Suprapubic skin (tissue), 4 donors: Measurements from ENCODE around the gene STAC3. TPM values are rescaled to one million over a fixed set of nuclear protein-coding genes. Genes with fewer than 3 reads are reported as not detected.
"Not testable (repeated sequence)": the region's sequence is repeated elsewhere in the genome, so short reads cannot be mapped to it uniquely, and the experiment has no call there.

ENCODE experiments used
- DNase-seq, 2 donors: peaks; one replicate each; pipeline ENCODE4 v3.0.0-alpha.2; 2019; ENCODE audit warnings: low spot score in 2 of 2
- H3K27ac ChIP-seq: fragments of 200-600 bp; sonication (generic); one replicate; pipeline ENCODE4 v1.5.1; 2019
- H3K27me3 ChIP-seq: fragments of 200-600 bp; sonication (generic); one replicate; pipeline ENCODE4 v1.5.1; 2019
- H3K36me3 ChIP-seq: fragments of 200-600 bp; sonication (generic); one replicate; pipeline ENCODE4 v1.5.1; 2019
- H3K4me1 ChIP-seq: fragments of 200-600 bp; sonication (generic); one replicate; pipeline ENCODE4 v1.5.1; 2019
- H3K4me3 ChIP-seq: fragments of 200-600 bp; sonication (generic); one replicate; pipeline ENCODE4 v1.5.1; 2019; ENCODE audit warnings: mild to moderate bottlenecking
- H3K9me3 ChIP-seq: fragments of 200-600 bp; sonication (generic); one replicate; pipeline ENCODE4 v1.5.1; 2019
- CTCF ChIP-seq, 2 donors: fragments of 200-600 bp in 1 of 2; fragments of 450-650 bp in 1 of 2; sonication (generic) in 1 of 2; IDR thresholded peaks; one replicate each; pipeline ENCODE4 v1.5.1; 2016 to 2019; ENCODE audit warnings: antibody characterized with exemption in 2 of 2, mild to moderate bottlenecking in 1 of 2, moderate library complexity in 1 of 2
- EP300 ChIP-seq: sonication (generic); formaldehyde crosslinking; IDR thresholded peaks from one replicate; pipeline ENCODE4 v1.6.1; 2017; ENCODE audit warnings: antibody characterized with exemption
- POLR2A ChIP-seq, 2 donors: fragments of 450-650 bp; IDR thresholded peaks; one replicate each; pipeline ENCODE4 v1.6.1; 2017; ENCODE audit warnings: antibody characterized with exemption in 2 of 2, mild to moderate bottlenecking in 2 of 2, moderate library complexity in 2 of 2
- POLR2AphosphoS5 ChIP-seq, 3 donors: sonication (generic); formaldehyde crosslinking; IDR thresholded peaks; one replicate each; pipeline ENCODE4 v1.6.1; 2017; ENCODE audit warnings: antibody characterized with exemption in 3 of 3
- WGBS: methylation state at CpG from one replicate; pipeline ENCODE4 v1.1.5; 2018; 5-methylcytosine and 5-hydroxymethylcytosine counted together
- total RNA-seq, 4 donors: library from RNA; depleted of rRNA; stranded (reverse); fragments of >200 nt; gene quantifications; one replicate each; pipeline ENCODE4 v1.1.0, GENCODE V29; 2016

The STAC3 gene
- 1 to 10 TPM; 1.7 to 3.0 (median 2.1) TPM for total RNA-seq

- no peaks in the 10 kb centered on the region for H3K9me3 ChIP-seq
- peaks cover 22% of the 10 kb centered on the region for H3K36me3 ChIP-seq
- H3K4me3 ChIP-seq: no peak within 1 kb of the TSS
- DNase-seq: no peak
- WGBS: 71% methylated on average over 7 of the region's 7 CpGs
- TF ChIP-seq POLR2A (IDR thresholded peaks at IDR 0.05) (no peak), CTCF (IDR thresholded peaks at IDR 0.05) (no peak), EP300 (no peak), POLR2AphosphoS5 (IDR thresholded peaks at IDR 0.05) (no peak)
- H3K27me3 ChIP-seq: no peaks in the 10 kb centered on the region
- no peaks in the 10 kb centered on the region for H3K4me1 ChIP-seq
- H3K27ac ChIP-seq: no peak within 1 kb of the TSS
These were observed at the start of gene STAC3 for GRCh38 chr12:57250956-57251355. Gene STAC3 (minus strand): TSS chr12:57251187. CDS start chr12:57249636, 1,551 bp downstream.

GRCh38 chr12:57299514-57300016, 48.6 kb upstream of the STAC3 start:
- Histone ChIP-seq H3K9me3 (no peaks in the 10 kb centered on the region), H3K27ac (no peak overlapping the region), H3K27me3 (no peaks in the 10 kb centered on the region), H3K4me1 (no peaks in the 10 kb centered on the region), H3K4me3 (no peak overlapping the region), H3K36me3 (peaks cover 73% of the 10 kb centered on the region)
- TF ChIP-seq CTCF (IDR thresholded peaks at IDR 0.05): no peak
- no peak for TF ChIP-seq POLR2A (IDR thresholded peaks at IDR 0.05)
- TF ChIP-seq EP300: no peak
- no peak for TF ChIP-seq POLR2AphosphoS5 (IDR thresholded peaks at IDR 0.05)
- DNase-seq: no peak
- WGBS: 61% methylated on average over 1 of the region's 1 CpG

- Histone ChIP-seq H3K27me3 (no peaks in the 10 kb centered on the region), H3K4me3 (no peak overlapping the region), H3K9me3 (no peaks in the 10 kb centered on the region), H3K4me1 (no peaks in the 10 kb centered on the region), H3K27ac (no peak overlapping the region), H3K36me3 (peaks cover 86% of the 10 kb centered on the region)
- TF ChIP-seq CTCF (IDR thresholded peaks at IDR 0.05): no peak
- no peak for TF ChIP-seq EP300
- no peak for TF ChIP-seq POLR2AphosphoS5 (IDR thresholded peaks at IDR 0.05)
- no peak for TF ChIP-seq POLR2A (IDR thresholded peaks at IDR 0.05)
- WGBS: 82% methylated on average over 4 of the region's 4 CpGs
- no peak for DNase-seq
These were observed 45.3 kb upstream of the STAC3 start for GRCh38 chr12:57296291-57296690.

GRCh38 chr12:57282073-57282472, 31.1 kb upstream of the STAC3 start:
- H3K36me3 ChIP-seq: peaks cover 82% of the 10 kb centered on the region
- not testable (repeated sequence) for H3K9me3 ChIP-seq, H3K4me1 ChIP-seq, H3K27me3 ChIP-seq, H3K27ac ChIP-seq, H3K4me3 ChIP-seq, DNase-seq
- 91% methylated on average over 12 of the region's 12 CpGs for WGBS

GRCh38 chr12:57280211-57281062, 29.4 kb upstream of the STAC3 start:
- Histone ChIP-seq H3K27ac (peak overlapping the region; percentile 25), H3K9me3 (no peaks in the 10 kb centered on the region), H3K36me3 (peaks cover 82% of the 10 kb centered on the region), H3K27me3 (no peaks in the 10 kb centered on the region), H3K4me3 (no peak overlapping the region), H3K4me1 (peaks cover 5% of the 10 kb centered on the region)
- 63% methylated on average over 9 of the region's 9 CpGs for WGBS
- TF ChIP-seq POLR2AphosphoS5 (IDR thresholded peaks at IDR 0.05) (no peak), EP300 (no peak), CTCF (IDR thresholded peaks at IDR 0.05) (no peak), POLR2A (IDR thresholded peaks at IDR 0.05) (no peak)
- no peak for DNase-seq
